Activated CD4-positive, alpha-beta T cell treated with anti-CD3 and anti-CD28 coated beads, Interleukin-2, amount 50 U/mL, for 4 hours (primary cell): Measurements from ENCODE around the gene EFS.
"Not testable (repeated sequence)": the region's sequence is repeated elsewhere in the genome, so short reads cannot be mapped to it uniquely, and the experiment has no call there.

Source experiments
- DNase-seq, 2 experiments: peaks; one replicate each; pipeline ENCODE4 v3.0.0-alpha.2; 2020

Gene EFS

DNA sequence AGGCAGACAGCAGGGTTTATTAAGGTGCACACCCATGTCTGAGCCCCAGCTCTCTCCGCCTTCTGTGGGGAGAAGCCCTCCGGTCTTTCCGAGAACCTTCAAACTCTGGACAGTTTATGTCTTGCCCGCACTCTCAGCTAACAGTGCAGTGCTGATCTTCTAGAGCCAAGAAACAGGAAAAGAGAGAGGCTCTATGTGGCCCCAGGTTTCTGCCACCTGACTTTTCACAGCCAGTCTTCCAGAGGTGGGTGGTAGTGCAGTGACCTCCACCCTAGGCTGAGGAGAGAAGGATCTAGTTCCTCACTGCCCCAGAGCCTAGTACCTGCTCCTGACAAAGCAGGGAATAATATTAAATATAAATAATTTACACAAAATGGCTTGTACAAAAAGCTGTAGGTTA lies 8.3 kb downstream of the EFS start:
- DNase-seq, result no peak

DNA sequence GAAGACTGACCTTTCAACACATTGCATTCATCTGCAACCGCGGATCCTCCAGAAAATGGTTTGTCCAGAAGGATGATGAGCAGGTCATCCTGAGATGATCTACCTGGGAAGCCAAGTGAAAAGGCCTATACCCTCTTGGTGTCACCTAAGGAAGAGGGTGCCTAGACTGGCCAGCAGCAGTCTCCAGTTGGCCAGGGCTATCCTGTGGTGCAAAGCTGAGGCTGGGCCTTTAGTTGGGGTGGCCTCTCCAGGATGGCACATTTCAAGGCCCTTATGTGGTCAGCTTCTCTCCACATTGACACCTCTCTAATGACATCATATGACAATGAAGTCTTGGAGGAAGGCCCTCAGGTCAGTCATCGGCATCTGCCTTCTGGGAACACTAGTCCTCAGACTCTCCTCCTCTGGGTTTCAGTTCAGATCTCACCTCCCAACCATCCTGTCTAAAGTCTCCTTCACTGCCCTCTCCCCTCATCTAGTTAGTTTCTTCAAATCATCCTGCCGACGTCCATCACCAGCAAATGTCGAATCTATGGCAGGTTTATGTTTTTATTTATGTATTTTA lies 9.0 kb downstream of the EFS start:
- no peak for DNase-seq

DNA sequence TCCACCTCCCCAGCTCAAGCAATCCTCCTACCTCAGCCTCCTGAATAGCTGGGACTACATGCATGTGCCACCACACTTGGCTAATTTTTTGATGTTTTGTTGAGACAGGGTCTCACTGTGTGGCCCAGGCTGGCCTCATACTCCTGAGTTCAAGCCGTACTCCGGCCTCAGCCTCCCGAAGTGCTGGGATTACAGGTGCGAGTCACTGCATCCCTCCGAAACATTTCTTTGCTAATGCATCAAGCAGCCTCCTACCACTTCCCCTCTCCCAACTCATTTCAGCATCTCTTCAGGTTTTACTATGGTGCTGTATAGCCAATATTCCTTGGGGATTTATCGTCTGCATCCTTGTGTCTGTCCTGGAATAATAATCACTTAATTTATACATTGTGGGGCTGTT lies 10.0 kb downstream of the EFS start:
- DNase-seq, result no peak

DNA sequence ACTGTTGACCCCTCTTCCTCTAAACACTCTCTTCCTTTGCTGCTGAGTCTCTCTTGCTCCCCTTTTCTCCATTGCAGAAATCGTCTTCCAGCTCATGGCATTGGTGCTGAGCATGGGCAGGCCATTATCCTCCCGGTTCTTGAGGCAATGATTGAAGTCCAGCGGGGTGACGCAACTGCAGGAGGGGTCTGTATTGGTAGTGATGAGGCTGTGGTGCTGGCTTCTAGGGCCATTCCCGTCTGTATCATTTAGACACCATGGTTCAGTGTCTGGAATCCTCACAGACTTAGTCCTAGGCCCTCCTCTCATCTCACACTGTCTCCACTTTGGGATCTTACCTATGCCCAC lies 11.6 kb downstream of the EFS start:
- no peak for DNase-seq

DNA sequence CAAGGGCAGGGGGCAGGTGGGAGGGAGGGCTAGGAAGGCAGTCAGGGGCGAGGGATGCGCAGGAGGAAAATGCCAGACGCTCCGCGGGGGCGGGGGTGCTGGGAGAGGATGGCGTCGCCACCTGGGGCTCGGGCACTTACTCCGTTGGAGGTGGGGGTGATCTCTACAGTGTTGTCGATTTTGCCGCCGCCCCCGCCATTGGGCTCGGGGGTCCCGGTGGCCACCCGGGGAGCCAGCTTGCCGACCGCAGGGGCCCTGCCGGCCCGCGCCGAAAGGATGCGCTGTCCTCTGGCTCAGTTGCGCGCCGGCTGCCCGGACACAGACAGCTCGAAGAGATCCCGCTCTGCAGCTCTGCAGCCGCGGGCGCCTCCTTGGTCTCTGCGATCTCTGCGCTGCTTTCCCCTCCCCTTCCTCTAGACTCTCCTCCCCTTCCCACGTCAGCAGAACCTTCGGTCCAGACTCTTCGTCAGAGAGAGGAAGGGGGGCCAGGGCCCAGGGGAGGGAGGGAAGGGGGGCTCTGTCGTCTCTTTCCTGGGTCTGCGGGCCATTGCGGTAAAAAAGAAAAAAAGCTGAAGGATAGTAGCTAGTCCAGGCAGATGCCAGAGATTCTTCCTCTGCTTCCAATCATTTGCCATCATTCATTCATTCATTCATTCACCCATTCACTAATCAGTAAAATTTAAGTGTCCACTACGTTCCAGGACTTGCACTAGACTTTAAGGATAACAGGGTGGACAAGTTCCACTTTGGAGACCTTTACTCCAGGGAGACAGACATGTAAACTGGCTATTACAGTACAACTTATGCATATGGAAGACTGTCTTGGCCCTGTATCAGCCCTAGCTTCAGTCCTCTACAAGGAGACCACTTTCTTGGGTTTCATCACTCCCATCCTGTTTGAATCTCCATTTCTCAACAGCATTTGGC lies 12.2 kb downstream of the EFS start, which contains the start of gene SLC22A17:
Gene SLC22A17, minus strand, starts transcription at position 382 of the 927 bp plus-strand sequence.
- DNase-seq, result peak; percentile 52 to 54

DNA sequence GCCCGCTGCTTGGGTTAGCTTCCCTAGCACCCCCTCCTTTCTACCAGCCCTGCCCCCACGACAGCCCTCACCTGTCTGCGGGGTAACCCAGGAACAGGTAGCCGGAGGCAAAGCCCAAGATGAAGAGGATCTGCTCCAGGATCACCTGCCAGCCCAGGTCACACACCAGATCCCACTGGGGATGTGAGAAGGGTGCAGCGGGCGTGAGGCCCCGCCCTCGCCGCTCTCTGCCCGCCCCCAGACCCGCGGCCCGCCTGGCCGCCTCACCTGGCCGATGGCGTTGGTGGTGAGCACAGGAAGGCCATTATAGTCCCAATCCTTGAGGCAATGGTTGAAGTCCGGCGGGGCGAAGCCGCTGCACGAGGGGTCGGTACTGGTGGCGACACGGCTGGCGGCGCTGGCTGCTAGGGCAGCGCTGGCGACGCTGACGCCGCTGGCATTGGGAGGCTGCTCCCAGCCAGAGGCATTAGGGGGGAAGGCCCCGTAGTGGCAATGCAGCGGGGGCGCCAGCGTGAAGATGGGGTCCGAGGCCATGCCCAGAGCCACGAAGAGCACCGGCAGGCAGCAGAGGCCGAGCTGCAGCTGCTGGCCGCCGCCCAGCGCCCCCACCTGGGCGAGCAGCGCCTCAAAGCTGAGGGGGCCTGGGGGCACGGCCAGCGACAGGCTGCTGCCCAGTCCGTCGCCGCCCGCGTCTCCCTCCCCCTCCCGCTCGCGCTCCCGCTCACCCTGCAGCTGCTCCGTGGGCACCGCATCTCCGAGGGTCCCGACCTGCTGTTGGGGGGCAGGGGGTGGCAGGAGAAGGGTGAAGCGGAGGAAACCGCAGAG lies 13.1 kb downstream of the EFS start:
- no peak for DNase-seq

DNA sequence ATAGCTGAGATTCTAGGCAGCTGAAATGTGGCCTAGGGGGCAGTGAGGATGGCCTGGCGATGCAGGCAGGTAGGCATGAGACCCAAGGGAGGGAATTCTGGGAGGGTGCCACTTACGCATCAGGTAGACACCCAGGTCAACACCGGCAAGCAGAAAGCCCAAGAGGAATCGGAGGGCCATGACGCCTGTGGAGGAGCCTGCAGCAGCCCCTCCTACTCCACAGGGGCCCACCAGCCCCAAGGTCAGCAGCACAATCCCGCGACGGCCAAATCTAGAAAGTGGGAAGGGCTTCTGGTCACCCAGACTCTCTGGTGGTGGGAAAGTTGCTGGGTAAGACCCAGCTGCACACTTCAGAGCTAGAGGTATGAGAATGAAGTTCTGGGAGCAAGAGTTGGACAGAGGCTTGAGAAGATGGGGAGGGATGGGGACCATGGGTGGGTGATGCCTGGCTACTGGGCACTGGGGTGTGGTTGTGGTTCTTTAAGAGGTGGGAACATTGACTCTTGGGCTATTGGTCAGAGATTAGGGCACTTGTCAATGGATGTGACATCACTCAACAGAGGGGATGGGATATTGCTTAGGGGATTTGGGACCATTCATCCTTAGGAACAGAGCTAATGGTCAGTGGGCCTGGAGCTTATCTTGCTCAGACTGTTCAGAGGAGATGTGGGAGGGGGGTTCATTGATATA lies 15.7 kb downstream of the EFS start:
- DNase-seq, result no peak

DNA sequence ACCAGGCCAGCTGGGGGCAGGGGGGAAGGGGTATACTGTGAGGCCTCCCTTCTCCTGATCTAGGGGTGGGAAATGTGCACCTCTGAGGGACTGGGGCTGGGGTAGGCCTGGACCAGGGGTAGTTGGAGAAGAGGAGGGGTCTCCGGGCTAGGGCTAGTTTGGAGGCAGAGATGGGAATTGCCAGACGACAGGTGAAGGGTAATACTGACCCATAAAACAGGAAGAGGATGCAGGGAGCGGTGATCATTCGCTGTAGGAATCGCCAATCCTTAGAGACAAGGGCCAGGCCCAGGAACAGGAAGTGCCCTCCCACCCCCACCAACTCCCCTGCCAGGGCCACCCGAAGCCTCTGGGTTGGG lies 16.7 kb downstream of the EFS start:
- no peak for DNase-seq

DNA sequence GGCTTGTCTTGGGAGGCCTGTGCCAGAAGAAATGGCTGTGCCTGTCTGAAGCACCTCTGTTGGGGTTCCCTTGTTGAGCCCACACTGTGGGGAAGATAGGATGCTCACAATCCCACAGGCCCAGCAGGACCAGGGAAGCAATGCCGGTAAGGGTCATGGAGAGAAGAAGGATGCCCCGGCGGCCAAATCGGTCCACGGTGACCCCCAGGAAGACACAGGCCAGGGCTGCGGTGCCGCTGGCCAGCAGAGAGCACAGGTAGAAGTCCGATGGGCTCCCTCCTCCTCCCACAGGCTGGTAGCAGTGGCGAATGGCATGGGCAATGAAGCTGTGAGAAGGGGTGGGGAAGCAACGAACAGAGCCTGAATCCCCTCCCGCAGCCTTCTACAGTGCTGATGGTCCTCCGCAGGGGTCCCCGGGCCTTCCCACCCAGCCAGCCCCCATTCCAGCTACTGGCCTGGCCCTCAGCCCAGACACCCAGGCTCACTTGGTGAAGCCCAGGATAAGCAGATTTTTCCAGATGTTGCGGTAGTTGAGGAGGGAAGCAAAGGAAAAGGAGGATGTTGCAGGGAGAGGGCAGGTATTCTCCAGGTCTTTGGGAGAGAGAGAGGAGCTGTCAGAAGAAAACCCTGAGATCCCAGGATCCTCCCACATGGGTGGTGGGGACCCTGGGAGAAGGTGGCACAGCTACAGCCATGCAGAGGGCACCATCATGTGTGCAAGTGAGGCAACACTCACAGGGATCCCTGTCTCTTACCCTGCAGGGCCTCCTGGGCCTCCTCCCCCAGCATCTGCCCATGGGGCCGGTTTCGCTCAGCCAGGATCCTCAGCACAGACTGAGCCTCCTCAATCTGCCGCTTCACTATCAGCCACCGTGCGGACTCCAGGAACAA lies 17.3 kb downstream of the EFS start:
- DNase-seq, result no peak

DNA sequence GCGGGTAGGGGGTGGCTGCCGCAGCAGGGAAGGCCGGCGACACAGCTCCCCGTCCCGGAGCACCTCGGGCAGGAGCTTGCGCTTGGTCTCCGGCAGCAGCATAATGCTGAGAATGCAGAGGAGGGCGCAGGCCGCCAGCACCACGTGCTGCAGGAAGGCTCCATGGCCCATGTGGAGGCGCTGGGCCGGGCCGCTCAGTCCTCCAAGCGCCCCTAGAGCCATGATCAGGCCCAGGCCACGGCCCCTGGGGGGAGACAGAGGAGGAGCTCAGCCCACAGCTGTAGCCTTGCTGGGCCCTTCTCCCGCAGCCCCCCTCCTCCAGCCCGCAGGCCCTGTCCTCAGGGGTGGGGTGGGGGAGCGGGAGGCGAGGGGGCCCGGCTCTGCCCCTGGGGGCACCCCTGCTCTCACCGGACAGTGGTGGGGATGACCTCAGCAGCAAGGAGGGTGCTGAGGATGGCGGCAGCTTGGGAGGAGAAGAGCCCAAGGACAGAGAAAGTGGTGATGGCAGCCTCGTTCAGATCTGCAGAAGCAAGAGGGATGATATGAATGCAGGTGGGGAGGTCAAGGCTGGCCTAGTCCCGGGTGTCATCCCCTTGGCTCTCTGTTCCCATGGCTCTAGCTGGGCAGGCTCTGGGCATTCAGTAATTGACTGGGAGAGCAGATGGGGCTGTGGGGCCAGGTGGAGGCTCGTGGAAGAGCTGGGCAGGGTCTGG lies 18.1 kb downstream of the EFS start:
- no peak for DNase-seq

DNA sequence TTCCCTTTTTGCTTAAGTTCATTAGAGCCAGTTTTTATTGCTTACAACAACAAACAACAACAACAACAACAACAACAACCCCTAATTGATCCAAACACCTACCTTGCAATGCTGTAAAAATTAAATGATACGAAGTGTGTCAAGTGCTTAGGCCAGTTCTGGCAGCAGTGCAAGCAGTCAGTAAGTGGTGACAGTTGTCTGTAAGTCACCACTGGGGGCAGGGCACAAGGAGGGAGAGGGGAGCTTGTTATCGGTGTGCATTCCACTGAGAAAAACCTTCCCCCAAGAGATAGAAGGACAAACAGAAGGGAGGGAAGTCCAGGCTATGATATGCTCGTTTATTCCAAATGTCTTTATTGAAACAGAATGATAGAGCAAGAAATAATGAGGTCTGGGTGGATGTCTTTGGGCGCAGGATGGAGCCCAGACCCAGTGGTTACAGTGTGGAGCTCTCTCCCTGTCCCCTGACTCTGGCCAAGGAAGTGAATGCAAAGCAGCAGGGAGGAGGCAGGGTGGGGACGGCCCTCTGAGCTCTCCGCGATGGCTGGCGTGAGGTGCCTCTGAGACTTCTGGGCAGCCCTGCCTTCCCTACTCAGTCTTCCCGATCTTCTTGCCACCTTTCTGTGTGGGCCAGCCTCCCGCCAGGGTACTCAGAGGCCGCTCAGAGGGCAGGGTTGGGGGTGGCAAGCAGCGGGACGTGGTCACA lies 18.8 kb downstream of the EFS start:
- no peak for DNase-seq

DNA sequence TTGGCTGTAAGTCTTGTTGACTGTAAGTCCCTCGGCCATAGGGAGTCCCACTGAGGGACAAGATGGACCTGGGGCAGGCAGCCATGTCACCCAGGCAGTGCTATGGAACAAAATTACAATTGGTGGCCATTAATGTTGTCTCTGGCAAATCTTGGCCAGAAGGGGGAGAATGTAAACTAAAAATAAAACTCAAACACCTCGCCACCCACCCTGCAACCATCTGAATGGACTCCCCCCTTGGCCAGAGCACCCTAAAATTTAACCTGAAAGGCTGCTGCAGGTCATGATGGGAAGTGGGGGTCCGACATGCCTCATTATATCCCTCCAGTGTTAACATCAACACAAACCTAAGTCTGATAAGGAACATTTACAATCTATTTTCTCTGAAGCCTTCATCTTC lies 20.5 kb downstream of the EFS start:
- no peak for DNase-seq

DNA sequence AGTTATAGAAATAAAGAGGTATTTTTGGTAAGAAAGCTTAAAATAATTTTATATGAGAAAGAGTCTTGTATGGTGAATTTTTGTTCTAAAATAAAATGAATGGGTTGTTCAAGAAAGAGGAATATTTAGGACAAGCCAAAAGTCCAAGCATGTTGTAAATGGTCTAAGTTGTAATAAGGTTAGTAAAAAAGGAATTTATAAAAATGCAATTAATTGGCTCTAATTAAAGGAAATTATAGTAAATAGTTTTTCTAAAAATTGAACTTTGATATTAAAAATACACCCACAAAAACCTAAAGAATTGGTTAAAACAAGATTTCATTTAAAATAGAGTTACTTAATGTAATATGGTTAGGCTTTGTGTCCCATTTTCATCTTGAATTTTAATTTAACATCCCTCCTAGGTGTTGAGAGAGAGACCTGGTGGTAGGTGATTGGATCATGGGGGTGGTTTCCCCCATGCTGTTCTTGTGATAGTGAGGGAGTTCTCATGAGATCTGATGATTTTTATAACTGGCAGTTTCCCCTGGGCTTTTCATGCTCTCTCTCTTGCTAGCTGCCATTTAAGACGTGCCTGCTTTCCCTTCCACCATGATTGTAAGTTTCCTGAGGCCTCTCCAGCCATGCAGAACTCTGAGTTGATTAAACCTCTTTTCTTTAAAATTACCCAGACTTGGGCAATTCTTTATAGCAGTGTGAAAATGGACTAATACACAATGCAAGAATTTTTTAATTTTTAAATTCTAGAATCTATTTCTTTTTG lies 25.3 kb downstream of the EFS start:
- no peak for DNase-seq

DNA sequence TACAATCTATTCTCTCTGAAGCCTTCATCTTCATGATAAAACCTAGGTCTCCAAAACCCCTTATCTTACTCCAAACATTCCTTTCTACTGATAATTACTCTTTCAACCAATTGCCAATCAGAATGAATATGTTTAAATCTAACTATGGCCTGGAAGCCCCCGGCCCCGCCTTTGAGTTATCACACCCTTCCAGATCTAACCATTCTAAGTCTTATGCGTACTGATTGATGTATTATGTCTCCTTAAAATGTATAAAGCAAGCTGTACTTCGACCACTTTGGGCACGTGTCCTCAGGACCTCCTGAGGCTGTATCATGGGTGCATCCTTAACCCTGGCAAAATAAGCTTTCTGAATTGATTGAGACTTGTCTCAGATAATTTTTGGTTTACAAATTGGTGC lies 29.3 kb downstream of the EFS start:
- no peak for DNase-seq

DNA sequence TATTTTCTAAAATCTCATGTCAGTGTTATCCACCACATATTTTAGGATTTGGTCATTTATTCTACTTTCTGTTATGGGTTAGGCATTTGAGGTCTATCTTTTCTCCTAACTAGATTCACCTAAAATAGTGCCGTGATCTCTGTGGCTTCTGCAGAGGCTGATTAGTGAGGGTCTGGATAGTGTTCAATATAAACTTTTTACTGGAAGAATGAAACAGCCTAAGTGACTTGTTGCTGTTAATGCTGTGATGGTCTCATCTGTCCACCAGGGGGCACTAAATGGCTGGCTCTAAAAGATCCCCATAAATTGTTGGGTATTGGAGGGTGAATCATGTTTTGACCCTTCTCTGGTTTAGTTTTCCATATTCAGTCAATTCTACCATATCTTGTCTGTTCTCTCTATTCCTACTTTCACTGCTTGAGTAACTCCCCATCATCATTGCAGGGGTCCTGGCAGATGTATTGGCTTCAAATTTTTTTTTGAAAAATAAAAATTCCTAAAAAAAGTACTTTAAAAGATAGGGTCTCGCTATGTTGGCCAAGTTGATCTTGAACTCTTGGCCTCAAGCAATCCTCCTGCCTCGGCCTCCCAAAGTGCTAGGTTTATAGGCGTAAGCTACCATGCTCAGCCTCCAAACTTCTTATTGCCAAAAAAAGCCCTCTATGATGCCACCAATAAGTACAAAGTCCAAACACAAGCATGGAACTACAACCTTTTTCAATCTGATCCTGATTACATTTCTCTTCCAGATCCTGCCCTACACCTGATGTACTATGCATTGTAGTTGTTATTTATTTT lies 36.8 kb downstream of the EFS start:
- peak; percentile 57 to 59 for DNase-seq

DNA sequence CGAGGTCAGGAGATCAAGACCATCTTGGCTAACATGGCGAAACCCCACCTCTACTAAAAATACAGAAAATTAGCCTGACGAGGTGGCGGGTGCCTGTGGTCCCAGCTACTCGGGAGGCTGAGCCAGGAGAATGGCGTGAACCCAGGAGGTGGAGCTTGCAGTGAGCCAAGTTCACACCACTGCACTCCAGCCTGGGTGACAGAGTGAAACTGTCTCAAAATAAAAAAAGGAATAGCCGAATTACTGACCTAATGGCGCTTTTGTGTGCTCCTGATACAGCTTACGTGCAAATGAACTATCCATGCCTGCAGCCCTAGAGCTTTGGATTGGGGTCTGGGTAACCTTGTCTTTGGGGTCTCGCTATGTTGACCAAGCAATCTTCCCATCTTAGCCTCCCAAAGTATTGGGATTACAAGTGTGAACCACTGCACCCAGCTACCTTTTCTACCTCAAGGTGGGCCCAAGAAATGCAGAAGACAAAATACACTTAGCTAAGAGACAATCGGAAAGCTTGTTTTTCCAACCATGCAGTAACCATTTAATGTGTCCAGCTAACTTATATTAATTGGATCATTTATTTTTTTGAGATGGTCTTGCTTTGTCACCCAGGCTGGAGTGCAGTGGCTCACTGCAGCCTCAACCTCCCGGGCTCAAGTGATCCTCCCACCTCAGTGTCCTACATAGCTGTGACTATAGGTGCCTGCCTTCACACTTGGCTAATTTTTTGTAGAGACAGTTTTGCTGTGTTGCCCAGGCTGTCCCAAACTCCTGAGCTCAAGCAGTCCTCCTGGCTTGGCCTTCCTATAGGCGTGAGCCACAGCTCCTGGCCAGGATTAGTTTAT lies 38.3 kb downstream of the EFS start:
- no peak for DNase-seq

DNA sequence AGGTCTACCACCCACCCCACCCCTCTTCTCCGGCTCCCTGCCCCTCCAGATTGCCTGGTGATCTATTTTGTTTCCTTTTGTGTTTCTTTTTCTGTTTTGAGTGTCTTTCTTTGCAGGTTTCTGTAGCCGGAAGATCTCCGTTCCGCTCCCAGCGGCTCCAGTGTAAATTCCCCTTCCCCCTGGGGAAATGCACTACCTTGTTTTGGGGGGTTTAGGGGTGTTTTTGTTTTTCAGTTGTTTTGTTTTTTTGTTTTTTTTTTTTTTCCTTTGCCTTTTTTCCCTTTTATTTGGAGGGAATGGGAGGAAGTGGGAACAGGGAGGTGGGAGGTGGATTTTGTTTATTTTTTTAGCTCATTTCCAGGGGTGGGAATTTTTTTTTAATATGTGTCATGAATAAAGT lies 39.2 kb downstream of the EFS start:
- not testable (repeated sequence) for DNase-seq

DNA sequence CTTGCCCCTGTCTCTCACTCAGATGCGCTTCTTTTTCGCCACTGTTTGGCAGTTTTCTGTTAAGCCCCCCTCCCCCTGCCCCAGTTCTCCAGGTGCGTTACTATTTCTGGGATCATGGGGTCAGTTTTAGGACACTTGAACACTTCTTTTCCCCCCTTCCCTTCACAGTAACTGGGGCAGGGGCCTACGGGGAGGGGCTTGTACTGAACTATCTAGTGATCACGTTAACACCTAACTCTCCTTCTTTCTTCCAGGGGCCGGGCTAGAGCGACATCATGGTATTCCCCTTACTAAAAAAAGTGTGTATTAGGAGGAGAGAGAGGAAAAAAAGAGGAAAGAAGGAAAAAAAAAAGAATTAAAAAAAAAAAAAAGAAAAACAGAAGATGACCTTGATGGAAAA lies 40.0 kb downstream of the EFS start:
- no peak for DNase-seq
